Measurements from ENCODE around the gene OR4D2.
A peak's percentile ranks its signal among the peaks of the same experiment; 100 is the strongest.

The OR4D2 gene

DNA sequence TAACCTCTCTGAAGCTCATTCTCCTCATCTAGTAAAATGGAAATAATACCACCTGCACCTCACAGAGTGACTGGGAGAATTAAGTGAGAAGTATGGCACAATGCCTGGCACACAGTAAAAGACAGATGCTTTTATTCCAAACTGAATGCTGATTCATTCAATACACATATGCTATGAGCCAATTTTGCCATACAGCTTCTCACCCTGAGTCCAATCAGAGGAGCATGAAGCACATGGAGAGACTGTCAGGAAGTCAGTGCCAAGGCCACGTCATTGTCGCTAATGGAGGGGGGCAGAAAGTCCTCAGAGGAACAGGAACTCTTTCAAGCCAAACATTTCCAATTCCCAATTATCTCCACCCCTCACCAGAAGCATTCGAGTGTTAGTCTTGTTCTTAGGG lies 40.7 kb downstream of the OR4D2 start:
- DNase-seq (ENCODE audit: low read depth in 2 of 2) = no peak

DNA sequence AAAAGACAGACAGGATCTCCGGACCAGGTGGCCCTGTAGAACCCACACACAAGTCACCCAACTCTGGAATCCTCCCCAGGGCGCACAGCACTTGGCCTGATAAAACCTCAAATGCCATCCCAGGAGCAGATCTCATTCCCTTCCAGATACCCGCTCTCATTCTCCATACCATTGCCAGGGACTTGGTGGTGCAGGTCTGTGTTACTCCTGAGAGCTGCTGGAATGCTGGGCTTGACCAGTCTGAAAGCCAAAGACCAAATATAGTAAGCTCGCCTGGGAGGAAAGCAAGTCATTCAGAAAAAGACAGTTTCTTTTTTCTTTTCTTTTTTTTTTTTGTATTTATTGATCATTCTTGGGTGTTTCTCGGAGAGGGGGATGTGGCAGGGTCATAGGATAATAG lies 41.6 kb downstream of the OR4D2 start:
- no peak for DNase-seq (ENCODE audit: low read depth in 2 of 2)

DNA sequence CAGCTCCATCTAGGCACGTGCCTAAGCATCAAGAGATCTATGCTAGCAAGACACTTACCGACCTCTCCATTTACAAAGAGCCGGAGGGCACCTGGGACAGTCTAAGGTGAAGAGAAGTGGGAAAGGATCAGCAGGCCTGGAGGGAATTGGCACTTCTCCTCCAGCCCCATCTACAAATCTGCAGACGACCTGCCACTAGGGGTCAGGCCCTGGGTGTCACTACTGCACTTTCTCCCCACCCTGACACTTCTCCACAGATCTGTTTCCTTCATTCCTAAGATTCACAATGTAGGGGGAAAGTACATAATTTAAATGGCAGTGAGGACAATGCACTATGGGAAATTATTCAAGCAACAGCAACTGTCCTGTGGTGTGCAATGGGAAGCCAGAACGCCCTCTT lies 44.1 kb downstream of the OR4D2 start:
- DNase-seq (ENCODE audit: low read depth in 2 of 2) = no peak

DNA sequence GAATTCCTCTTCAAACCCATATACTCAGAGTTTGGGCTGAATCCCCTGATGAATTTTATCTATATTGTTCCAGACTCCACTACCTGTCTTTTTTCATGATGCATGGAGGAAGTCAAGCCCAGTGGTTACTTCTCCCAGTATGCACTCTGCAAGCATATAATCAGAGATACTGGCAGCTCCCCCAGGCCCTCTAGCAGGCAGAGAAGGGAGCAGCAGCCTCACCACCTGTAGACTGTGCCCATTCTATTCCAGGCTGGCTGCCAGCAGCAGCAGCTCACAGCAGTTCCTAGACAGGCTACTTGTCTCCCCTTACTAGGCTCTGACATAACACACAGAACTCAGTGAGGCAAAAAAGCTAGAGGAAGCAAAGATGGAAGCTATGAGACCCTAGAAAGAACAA lies 48.9 kb downstream of the OR4D2 start:
- no peak for DNase-seq (ENCODE audit: low read depth in 2 of 2)

DNA sequence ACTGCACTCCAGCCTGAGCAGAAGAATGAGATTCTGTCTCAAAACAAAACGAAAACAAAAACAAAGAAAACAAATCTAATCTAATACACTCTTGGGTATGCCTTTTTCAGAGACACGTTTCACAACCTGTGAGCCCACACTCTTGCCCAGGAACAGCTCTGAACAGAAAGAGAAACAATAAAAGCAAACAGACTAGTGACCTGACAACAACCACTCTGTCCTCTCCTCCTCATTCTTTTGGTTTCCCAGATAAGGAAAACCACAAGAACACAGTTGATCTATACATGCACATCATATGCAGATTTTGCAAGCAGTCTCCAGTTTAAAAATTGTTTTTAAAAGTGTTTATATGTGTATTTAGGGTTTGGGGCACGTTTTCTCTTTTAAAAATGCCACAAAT lies 51.0 kb downstream of the OR4D2 start:
- no peak for DNase-seq (ENCODE audit: low read depth in 2 of 2)

DNA sequence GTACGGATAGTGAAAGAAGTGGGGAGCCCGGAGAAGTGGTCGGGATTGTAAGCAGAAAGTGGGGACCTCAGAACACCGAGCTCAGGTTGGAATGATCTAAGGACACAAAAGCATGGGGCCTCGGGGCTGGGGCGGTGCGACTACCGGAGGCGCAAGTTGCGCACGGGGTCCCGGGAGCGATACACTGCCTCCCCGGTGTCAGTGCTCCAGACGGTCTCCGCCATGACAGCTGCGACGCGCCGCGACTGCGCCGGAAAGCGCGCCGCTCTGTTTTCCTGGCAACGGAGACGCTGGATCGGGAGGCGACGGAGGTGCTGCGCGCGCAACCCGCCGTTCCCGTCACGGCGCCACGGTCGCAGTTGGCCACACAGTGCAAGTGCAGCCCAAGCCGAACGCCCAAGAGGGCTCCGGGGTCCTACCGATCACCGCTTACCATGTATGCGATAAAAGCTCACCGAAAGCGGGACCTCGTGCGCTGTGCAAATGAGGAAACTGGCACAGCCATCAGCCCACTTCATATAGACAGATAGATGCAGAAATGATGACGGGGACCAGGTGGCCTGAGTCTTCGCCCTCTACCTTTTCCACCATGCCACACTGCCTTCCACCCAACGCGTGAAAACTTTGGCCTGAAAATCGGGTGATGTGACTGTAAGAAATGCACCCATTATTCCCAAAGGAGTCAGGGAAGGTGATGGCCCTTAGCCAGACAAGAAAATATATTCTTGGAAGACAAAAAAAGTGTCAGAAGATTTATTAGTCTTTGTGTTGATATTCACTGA lies 52.4 kb downstream of the OR4D2 start, which contains the start of gene MKS1:
MKS1 (minus strand) TSS at position 249 of the 782 bp plus-strand sequence; CDS start at position 224, 25 bp downstream.
- DNase-seq (ENCODE audit: low read depth in 2 of 2) = peak; percentile 92 to 93

DNA sequence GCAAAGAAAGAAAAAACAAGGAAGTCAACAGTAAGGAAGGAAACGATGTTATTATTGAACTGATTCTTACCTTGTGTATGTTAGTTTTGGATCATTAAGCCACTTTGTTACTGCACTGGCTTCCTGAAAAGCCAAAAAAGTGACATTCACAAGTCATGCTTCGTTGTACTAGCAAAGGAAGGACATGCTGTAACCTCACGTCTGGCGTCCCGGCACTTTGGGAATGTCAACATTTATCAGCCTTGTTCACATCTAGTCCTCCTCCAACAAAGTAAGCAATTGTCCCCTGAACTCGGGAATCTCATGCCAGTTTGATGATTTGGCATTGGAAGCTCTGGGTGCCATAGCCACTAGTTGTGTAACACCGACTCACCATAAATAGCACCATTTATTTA lies 53.0 kb downstream of the OR4D2 start:
- no peak for DNase-seq (ENCODE audit: low read depth in 2 of 2)
